Left hindlimb (tissue), 1 donor: ENCODE data around the gene TSFM.

Experiments used
- DNase-seq: peaks from one replicate; pipeline ENCODE4 v3.0.0-alpha.2; 2018

Gene TSFM

DNA sequence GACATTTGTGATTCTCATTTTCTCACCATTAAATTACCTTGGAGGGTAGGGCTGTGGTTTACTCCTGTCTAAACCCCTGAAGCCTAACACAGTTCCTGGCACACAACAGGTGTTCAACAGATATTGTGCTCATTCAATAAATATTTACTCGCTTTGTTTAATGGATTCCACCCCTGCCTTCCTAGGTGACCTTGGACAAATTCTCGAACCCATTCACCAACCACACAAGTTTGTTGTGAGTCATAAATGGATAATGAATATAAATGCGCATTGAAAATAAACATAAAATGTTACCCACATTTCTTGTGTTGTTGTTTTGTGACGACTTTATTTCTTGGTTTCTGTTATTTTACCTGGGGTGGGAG, 362 bp upstream of the TSFM start:
- DNase-seq: no peak

DNA sequence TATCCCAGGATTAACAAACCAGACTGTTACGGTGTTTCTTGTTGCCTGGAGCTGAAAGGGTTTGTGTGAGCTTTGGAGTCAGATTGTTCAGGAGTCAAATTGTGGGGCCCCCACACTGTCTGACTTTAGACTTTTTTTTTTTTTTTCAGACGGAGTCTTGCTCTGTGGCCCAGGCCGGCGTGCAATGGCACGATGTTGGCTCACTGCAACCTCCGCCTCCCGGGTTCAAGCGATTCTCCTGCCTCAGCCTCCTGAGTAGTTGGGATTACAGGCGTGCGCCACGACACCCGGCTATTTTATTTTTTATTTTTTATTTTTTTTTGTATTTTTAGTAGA, 847 bp downstream of the TSFM start:
- DNase-seq: no peak

DNA sequence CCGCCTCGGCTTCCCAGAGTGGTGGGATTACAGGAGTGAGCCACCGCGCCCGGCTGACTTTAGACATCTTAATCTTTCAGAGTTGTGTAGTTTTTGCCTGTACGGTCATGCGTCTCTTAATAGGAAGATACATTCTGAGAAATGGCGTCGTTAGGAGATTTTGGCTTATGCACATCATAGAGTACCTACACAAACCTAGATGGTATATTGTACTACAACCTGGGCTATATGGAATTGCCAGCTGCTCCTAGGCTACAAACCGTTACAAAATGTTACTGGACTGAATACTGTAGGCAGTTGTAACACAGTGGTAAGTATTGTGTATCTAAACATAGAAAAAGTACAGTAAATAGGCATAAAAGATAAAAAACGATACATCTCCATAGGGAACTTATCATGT, 1.3 kb downstream of the TSFM start:
- DNase-seq: no peak

DNA sequence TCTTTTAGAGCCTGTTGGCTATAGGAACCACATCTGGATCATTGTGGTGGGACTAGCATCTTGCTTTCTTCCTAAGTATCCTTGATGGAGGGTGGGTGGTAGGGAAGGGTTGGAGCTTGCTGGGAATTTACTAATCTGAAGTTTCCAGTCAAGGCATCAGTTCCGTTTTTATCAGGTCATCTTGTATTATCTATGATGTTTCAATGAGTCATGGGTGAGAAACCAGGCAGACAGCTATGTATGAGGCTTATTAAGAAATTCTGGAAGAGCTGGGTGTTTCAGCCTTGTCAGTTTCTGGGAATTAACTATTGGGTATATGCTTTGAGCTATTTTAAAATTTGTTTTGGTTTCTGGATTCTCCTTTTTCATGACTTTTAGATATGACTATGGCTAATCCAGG, 11.3 kb downstream of the TSFM start:
- DNase-seq: no peak

DNA sequence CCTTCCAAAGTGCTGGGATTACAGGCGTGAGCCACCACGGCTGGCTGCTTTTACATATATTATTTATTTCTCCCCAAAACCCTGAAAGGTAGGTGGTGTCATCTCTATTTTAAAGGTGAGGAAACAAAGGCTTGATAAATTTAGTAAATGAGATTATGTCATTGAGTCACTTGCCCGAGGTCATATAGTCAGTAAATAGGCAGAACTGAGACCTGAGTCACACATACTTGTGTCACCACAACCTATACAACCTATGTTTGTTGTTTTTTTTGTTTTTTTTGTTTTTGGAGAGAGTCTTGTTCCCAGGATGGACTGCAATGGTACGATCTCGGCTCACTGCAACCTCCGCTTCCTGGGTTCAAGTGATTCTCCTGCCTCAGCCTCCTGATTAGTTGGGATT, 12.8 kb downstream of the TSFM start:
- no peak for DNase-seq

DNA sequence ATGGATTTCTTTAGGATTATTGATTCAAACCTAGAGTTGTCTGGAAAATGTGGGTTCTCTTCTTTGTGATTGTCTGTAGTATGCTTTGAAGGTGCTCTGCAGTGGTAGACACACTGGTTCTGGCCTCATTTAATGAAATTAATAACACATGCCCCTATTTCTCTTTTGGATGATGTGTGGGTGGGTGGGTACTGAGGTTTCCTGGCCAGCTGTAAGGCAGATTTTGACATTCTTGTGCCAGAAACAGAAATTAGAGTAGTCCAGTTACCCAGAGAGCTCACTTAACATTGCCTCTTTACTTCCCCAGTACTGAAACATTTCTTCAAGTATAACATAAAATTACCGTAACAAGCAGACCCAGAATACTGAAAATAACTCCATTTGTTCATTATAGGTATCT, 14.4 kb downstream of the TSFM start:
- no peak for DNase-seq

DNA sequence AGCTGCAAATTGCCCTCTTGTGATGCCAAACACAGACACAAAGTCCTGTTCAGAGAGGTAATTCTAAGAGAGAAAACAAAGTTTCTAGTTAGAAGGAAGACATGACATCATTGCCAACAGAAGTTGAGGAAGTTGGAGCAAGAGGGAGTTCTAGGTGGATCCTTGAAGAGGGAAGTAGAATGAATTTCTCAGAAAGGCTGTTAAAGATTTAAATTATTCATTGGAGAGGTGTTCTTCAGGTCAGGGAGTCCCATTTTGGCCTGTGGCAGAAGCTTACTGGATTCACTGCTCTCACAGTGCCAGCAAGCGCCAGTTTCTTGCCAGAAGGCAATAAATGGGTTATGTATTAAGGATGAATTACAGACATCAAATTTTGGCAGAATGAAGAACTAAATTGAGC, 15.3 kb downstream of the TSFM start:
- DNase-seq: no peak

DNA sequence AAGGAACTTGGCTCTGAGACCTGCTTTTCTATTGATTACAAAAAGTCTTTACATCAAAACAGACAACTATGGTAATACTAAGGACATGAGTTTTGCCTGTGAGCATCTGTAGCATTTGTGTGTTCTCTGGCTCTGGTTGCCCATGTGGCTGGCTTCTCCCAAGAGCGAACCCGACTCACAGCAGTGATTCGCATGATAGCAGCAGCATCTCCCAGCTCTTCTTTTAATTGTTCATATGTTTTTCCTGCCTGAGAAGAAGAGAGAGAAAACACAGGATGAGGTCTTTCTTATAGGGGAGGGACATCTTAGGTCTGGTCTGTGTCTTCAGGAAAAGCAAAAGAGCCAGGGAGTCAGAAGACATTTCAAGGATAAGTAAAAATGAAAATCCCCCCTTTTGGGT, 18.4 kb downstream of the TSFM start:
- no peak for DNase-seq

DNA sequence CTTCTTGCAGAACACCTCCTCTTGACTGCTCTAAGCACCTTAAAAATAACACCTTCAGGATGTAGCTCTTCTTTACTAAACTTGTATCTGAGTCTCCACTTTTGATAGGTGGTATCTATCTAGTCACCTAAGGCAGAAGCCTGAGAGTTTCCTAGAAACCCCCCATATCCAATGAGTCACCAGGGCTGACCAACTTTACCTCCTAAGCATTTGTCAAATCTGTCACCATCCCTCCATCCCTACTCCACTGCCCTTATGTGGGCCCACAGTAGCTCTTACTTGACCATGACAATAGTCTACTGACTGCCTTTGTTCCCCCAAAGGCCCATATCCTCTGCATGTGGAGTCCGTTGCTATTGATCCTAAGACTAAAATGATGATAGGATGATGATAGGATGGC, 20.0 kb downstream of the TSFM start:
- DNase-seq: no peak

DNA sequence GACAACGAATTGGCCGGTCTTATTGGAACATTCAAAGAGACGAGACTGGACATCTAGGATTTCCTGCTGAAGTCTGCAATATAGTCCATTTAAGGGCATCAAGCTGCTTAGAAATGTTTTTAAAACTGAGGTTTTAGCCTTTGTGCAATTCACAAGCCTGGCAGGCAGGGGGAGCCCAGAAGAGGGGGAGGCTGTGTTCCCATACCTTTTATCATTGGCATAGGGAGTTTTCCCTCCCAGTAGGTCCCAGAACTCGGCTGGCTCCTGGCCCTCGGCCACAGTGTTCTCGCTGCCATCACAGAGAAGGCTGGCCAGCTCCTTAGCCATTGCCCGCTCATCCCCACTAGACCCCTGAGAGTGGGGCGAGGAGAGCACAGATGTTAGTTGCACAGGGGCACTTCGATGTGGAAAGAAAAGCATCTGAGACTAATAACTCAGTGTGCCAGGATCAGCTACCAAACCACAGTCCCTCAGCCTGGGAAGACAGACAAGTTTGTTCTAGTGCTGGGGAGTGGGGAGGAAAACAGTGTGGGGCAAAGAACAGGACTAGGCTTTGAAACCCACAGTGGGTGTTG, 20.8 kb downstream of the TSFM start:
- no peak for DNase-seq

DNA sequence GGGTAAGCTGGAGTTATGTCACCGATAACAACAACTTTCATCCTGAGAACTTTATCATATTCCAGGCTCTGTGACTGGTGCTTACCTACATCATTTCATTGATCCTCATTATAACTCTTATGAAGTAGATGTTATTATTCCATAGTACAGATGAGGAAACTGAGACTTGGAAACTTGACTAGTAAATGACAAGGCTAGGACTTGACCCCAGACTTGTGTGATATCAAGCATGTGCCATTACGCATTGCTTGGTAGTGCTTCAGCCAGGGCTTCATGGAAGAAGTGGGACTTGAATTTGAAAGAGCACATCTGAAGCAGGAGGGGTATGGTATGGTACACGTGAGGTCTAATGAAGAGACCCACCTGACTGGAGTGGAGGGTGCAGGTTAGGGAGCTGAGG, 24.1 kb downstream of the TSFM start:
- no peak for DNase-seq

DNA sequence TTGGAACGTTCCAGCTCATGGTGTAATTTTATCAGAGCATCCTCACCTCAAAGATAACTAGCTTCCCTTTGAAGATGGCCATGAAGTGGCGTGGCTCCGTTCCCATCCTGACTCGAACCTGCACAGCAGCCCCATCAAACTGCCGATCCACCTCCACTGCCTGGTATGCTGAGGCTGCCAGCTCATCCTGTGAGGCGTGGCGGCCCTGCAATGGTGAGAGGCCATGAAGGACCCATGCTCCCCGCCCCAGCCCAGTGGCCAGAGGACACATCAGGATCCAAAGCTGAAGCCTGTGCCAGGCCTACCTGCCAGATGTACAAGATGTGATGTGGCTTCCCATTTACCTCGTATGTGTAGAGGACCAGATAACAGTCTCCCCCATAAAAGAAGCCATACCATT, 24.7 kb downstream of the TSFM start:
- DNase-seq: no peak

DNA sequence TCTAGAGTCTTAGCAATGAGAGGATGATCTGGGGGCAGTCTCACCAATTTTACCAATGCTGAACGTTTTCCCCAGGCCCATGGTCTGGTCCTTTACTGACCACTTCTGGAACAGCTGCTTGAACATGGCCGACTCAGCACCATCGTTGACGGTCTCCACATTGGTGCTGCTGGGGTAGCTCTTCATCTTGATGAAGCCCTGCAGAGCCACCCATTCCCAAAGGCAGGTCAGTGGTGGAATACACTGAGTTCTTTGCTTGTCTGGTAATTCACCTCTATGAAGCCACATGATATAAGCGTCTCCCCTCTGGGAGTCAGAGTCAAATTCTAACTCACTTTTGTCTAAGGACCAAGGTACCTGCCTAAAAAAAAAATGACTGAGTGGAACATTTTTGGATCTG, 25.8 kb downstream of the TSFM start:
- DNase-seq: no peak

DNA sequence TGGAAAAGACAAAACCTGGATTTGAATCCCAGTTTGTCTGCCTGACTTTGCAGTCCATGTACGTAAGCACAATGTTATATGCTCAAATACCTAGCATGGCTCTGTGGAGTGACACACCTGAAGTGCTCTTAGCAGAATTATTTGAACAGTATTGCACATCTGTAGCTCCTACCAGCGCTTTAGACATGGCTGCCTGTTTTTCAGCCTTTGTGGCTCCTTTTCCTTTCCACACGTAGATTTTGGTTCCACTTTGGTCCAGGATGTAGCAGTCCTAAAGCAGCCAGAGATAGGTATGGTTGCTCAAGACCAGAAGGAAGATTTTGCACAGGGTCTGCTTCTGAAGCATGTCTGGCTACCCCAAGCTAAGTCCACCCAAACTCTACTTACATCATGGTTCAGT, 26.8 kb downstream of the TSFM start:
- no peak for DNase-seq

DNA sequence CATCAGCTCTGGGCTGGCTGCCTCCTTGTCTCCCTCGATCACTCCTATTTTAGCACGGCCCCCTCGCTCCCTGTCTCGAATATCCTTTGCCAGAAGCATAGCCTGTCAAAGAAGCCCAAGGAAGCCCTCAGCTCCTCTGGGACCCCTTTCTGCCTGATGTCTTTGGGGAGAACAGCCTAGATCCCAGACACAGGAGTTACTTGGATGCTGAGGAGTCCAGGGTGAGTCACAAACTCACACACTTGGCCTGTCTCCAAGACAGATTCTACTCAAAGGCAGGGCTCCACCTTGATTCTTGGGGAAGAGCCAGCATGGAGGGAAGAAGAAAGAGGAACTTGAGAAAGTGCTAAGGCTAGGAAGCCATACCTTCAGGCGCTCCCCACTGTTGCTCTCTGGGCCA, 27.9 kb downstream of the TSFM start:
- DNase-seq: no peak

DNA sequence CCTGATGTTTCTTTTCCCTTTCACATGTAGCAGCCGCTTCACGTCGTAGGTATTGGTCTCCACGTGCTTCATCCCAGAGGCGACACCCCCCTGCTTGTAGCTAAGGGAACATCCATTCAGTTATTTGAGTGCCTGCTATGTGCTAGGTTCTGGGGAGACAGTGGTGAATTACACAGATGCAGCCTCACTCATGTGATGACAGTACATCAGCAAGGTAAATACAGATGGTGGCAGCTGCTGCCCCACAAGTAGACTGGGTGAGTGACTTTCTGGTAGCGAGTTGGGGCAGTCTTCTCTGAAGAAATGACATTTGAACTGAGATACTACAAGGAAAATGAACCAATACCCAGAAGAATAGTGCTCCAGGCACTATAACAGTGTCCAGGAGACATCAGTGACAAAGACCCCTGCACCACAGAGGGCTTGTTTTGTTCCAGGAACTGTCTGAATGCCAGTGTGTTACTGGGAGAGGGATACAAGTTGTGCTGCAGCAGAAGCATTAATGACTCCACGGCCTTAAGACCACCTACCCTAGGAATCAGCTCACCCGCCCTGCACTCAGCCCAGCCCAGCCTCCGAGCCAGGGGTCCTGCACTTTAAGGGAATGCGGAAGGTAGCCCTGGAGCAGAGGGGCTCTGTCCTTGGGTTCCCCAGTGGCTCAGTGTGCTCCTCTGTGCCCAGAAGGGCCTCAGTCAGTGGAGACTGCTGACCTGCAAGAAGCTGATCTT, 28.6 kb downstream of the TSFM start:
- DNase-seq: no peak

DNA sequence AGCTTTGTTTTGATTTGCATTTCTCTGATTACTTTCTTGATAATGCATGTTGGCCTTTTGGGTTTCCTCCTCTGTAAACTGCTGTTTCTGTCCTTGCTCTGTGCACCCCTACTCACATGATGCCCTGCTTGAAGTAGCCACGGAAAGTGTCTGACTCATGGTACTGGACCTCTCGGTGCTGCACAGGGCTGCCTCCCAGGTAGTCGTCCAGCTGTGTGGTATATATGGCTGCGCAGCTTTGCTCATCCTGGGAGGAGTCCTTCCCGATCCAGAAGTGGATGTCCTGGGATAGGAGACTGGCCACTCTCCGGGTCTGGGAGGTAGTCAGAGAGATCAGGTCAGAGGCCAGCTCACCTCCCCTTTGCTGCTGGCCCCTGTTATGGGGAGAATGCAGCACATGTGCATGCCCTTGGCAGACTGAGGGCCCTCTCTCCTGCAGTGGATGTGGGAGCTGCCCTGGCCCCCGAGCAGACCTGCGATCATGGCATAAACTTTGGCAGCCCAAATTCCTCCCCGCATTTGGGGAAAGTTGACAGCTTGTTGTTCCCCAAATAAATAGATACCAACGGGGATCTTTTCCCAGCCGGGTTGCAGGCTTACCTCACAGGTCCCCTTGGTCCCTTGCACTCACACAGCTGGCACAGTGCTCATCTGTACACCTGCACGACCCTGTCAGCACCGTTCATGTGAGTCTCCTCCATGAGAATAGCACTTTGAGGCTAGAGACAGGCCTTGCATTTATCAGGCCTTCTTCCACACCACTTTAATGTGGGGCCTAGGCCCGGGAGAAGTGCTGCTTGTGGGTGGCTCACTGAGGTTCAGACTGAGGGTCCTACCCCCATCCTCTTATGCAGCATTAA, 30.8 kb downstream of the TSFM start:
- no peak for DNase-seq

DNA sequence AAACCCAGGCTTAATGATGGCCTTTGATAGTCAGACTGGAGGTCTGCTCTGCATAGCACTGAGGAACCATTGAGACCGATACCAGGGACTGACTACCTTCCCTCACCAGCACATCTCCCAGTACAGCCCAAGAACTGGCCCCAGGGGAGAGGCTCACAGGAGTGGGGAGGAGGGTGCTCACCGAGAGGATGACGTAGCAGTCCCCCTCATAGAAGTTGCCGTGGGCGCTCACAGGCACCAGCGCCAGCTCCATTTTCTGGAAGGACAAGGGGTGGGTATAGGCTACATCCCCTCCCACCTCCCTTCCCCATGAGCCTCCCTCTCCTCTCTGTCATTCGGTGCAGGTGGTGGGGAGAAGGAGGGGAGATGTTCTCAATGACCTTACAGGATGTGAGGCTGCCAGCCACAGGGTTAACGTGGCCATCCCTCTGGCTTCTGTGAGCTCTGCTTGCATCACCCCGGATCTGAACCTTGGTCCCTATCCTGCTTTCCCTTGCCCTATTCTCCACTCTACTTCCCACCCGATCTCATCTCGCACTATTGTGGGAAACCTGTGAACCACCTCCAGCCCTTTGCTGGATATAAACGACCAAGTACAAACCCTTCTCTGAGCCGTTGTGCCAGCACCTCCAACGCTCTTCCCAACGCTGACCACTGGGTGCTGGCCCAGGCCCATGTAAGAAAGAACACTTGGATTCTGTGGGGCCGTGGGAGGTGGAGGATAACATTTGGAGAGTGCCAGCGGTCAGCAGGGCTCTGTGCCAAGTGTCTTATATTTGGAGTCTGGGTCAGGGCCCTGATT, 31.6 kb downstream of the TSFM start:
- DNase-seq: no peak

DNA sequence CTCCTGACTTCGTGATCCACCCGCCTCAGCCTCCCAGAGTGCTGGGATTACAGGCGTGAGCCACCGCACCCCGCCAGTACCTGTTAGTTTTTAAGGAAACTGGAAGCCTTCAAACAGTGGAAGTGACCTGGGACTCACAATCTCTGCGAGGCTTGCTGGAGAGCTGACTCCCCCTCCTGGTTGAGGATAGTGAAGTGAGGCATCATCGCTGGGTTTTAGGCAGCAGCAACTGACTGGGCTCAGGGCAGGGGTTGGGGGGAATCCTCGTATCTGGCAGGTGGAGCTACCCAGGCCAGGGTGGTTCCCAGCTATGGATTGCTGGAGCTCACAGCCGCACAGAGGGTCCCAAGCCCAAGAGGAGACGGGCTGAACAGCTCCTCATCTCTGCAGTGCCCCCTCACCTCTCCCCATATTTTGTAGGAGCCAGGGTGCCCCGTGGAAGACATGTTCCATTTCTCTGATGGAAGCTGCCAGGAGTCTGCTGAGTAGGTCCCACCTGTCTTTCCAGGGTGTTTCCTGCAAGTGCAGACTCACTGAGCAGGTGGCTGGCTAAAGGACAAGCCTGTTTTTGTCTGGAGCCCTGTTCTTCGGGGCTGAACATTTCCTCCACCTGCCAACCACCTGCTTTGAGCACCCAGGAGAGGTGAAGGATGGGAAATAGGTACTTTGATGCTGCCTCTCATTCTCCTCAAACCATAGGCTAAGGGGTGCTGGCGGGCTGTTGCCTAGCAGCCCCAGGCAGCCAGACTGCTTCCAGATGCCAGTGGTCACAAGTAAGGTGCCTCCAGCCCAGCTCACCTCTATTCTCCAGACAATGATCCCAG, 32.8 kb downstream of the TSFM start:
- DNase-seq: no peak

DNA sequence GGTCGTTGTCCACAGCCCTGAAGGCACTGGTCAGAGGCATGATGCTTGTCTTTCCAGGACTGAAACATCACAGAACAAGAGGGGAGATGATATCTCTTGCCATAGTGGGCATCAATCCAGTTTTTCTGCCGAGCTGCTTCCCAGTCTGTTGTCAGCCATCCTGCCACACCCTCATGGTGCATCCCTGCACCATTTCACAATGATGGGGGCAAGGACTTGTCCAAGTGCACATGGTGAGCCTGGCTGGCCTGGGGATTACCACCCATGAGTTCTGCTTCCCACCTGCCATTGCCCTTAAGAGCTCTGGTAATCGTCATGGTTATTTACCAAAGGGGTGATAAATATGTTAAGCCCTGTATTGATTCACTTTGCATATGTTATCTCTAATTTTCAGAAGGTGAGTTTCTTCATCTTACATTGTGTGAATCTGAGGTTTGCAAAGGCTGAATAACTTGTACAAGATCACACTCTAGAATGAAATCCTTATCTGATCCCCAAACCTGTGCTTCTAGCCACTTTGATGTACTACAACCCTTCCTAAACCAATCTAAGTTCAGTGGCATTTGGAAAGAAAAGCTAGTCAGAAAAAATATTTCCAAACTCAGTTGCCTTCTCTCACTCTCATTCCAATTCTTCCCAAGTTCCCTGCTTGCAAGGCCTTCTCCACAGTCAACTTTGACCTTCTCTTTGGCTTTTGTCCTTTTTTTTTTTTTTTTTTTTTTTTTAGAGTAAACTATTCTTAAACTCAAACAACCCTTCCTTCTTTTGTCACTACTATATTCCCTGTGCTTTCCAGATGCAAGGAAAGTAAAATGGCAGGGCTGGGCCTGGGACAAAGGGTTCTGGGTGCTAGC, 33.6 kb downstream of the TSFM start:
- no peak for DNase-seq

DNA sequence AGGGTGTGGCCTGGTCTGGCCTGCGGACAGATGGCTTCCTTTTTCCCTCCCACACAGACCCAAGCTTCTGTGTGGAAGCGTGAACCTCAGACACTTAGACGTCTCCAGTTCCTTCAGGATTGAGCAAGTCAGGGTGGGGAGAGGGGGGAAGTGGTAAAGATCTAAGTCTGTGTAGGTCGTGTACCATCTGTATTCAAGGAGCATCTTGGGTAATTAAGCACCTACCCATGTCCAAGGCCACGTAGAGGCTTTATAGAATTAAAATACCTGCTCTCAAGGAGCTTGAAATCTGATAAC, 34.2 kb downstream of the TSFM start:
- DNase-seq: no peak
